HS-27A (cell line): ENCODE data around the gene METTL23.
A peak's percentile ranks its signal among the peaks of the same experiment; 100 is the strongest.
"Not testable (repeated sequence)": the region's sequence is repeated elsewhere in the genome, so short reads cannot be mapped to it uniquely, and the experiment has no call there.

Source experiments
- DNase-seq: peaks from one replicate; pipeline ENCODE4 v3.0.0-alpha.2; 2012; ENCODE audit warnings: low read depth, missing footprints

Gene METTL23

DNA sequence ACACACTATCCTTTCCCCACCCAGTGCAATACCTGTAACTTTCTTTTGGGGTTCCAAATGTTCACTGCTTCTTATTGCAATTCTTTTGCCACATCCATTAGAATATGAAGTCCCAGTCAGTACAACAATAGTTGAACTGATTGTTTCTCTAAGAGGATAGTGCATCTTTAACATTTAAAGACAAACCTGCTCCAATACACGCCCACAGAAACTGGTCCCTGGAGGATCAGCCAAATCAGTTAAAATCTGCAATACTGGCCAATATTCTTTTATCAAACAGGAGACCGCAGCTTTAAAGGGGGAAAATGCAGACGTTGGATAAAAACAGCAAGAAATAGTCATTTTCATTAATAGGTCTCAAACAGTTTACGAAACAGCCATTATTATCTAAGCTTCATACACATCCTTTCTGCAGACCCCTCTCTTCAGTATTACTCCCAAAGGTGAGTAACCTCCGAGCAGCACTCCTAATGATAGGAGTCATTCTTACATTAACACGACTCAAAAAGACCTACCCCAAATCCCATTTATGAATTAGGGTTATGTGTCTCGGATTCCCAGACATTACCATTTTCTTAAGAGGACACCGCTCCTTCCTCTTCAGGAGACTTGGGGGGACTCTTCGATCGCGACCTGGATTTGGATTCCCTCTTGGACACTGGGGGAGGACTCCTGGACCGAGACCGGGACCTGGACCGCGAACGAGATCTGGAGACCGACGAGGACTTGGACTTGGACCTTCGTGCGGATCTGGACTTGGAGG lies 9.1 kb downstream of the METTL23 start:
- DNase-seq, result no peak

DNA sequence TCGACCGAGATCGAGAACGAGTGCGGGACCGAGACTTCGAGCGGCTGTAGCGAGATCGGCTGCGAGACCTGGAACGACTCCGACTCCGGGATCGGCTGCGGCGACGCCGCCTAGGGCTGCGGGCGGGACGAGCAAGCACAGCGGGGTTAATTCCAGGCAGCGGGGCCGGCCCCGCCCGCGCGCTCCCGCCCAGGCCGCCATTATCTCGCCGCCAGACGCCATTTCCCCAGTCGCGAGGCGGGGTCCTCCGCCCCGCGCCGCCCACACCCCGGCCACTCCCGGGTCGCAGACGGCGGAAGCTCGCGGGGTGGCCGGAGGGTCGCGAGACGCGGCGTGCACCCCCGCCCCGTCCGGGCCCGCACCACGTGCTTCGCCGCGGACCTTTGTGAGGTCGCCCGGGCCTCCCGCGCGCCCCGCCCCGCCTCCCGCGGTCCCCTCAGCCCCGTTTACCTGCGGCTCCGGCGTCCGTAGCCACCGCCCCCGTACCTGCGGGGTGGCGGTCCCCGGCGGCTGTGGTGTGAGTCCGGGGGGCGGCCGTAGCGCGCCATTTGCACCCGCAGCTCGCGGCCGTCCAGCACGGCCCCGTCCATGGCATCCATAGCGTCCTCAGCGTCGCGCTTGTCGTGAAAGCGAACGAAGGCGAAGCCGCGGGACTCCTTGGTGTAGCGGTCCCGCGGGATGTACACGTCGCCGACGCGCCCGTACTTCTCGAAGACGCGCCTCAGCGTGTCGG lies 9.9 kb downstream of the METTL23 start:
- no peak for DNase-seq

- peak; percentile 75 for DNase-seq
These were observed 10.5 kb downstream of the METTL23 start, which contains the start of gene SRSF2 for GRCh38 chr17:76737082-76737675. TSS of gene SRSF2 (minus strand) at chr17:76737331. CDS start at chr17:76737160, 171 bp downstream.

DNA sequence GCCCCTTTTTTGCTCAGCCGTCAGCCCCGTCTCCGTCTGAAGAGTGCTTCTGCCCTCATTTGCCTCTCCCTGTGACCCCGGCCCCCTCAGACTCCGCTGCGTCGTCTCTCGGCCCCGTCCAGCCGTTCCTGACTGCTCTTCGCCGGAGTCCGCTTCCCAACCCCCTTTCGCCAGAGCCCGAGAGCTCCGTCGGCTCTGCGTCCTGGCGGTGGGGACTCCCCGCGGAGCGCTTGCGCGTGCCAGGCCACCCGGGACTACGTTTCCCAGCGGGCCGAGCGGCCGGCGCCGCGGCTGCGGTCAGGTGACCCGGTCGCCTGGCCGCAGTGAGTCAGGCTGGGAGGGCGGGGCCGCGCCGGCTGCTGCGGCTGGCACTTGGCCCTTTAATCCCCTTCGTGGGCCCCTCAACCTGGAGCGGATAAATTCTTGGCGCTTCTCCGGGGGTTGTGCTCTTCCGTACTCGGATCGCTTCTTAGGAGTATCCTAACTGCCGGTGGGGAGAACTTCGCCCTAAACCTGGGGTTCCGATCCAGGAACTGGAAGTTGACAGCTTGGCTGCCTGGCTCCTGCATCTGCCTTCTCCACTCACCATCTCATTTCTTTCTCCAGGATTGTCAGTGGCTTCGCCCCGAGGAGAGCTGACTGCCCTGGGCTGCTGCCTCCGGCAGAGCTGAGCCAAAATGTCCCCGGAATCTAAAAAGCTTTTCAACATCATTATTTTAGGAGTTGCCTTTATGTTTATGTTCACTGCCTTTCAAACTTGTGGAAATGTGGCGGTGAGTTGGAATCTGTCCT lies 11.2 kb downstream of the METTL23 start, which contains the start of gene MFSD11:
TSS of gene MFSD11 (plus strand) at position 444 of the 792 bp plus-strand sequence. CDS start at position 678, 234 bp downstream.
- no peak for DNase-seq

DNA sequence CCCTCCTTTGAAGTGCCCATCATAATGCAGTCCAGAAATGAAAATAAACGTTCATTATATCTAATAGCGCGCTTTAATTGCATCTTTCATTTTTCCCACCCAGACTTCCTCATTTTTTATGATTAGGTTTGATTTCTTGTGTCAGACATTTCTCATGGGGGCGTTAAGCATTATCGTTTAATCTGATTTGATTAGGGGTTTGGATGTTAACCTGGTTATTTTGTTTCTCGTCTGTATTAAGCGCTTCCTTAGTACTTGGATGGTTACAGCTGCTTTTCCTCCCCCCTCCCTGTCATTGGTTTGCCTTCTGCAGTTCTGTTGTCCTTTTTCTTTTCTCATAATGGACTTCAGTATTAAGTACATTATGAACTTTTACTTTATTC lies 11.8 kb downstream of the METTL23 start:
- DNase-seq, result no peak

DNA sequence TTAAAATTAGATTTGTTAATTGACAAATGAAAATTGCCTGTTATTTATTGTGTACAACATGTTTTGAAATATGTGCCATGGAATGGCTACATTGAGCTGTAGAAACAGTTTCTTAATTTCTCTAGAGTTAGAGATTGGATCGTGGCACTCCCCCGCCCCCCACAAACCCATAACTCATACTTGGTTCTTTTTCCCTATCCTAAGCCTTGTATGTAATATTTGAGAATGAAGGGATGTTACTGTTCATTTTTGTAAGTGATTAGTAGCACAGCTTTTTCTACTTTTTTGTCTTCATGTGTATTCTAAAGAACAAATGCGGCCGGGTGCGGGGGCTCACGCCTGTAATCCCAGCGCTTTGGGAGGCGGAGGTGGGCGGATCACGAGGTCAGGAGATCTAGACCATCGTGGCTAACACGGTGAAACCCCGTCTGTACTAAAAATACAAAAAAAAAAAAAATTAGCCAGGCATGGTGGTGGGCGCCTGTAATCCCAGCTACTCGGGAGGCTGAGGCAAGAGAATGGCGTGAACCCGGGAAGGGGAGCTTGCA lies 13.0 kb downstream of the METTL23 start:
- DNase-seq, result not testable (repeated sequence)

GRCh38 chr17:76740329-76741118 lies 13.9 kb downstream of the METTL23 start:
- no peak for DNase-seq

GRCh38 chr17:76742958-76743357 lies 16.3 kb downstream of the METTL23 start:
- no peak for DNase-seq

DNA sequence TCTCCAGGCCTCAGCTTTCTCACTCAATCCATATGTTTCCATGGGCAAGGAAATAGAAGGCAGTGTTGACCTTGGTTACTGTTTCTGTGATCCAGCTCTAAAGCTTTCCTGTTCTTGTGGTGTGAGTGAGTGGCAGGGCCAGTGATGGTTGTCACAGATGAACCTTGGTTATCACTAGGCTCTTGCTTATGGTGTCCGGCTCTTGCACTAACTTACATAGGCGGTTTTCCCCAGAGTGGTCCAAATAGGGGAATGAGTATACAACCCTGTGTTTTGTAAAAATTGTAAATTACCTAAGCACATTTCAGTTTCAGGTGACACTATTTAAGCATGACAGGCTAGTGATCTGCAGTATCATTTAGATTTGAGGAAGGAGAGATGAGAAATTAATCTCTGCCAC lies 18.1 kb downstream of the METTL23 start:
- no peak for DNase-seq

DNA sequence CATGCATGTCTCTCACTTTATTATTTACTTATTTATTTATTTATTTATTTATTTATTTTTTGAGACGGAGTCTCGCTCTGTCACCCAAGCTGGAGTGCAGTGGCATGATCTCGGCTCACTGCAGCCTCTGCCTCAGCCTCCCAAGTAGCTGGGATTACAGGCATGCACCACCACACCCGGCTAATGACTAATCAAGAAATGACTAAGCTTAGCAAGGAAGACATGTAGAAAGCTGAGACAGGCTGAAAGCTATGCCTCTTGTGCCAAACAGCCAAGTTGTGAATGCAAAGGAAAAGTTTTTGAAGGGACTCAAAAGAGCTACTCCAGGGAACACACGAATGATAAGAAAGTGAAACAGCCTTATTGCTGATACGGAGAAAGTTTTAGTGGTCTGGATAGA lies 19.1 kb downstream of the METTL23 start:
- DNase-seq, result not testable (repeated sequence)

DNA sequence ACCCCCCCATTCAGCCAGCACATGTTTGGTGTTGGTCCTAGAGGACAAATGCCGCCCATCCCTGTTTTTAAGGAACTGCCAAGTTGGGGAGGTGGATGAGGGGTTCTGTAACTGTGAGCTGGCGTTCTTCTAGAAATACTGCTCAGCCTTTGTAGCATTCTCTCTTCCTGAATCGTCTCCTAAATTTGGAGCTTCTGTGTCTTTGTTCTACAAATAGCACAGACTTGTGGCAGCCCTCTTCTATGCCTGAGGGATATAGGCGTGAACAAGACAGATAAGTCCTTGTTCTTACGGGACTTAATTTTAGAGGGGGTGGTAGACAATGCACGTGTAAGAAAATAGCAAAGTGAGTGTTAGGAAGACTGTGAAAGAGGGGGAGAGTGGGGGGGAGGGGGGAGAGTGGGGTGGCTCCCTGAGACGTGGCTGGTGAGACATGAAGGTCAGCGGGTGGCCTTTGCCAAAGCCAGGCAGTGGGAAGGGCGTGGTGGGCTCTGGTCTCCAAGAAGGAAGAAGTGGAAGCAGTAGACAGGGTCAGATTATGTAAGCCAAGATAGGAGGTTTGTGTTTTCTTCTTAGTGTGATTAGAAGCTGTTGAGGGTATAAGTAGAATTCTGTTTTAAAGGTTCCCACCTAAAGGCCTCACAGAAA lies 21.2 kb downstream of the METTL23 start:
- DNase-seq, result no peak

DNA sequence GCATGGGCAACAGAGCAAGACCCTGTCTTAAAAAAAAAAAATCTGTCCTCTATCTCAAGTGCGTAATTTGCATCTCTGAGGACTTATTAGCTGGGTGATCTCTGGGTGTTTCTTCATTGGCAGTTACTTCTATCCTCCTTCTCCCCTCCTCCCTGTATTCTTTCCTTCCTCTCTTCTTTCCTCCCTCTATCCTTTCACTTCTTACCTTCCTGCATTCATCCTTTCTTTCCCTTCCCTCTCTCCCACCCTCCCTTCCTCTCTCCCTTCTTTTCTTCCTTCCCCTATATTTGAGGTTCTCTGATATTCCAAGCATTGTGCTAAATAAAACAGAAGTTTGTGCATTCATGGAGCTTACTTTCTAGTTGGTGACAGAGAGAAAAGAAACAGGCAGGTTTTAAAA lies 22.0 kb downstream of the METTL23 start:
- no peak for DNase-seq

GRCh38 chr17:76751416-76751993 lies 24.9 kb downstream of the METTL23 start:
- no peak for DNase-seq

DNA sequence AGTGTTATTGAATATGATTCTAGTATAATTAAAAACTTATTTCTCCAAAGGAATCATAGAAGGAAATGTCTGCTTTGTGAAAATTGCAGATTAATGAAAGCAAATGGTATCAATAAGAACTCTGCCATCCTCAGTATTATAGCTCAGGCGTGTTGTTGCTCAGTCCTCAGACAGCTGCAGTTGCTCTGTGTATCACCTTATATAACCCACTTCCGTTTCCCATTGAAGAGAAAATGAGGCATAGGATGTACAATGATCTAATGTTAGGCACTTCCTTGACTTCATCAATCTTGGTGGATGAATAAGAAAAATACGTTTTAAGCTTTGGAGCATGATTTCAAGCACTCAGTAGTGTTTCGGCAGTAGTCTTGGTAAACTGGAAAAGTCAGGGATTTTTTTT lies 25.4 kb downstream of the METTL23 start:
- DNase-seq, result no peak

DNA sequence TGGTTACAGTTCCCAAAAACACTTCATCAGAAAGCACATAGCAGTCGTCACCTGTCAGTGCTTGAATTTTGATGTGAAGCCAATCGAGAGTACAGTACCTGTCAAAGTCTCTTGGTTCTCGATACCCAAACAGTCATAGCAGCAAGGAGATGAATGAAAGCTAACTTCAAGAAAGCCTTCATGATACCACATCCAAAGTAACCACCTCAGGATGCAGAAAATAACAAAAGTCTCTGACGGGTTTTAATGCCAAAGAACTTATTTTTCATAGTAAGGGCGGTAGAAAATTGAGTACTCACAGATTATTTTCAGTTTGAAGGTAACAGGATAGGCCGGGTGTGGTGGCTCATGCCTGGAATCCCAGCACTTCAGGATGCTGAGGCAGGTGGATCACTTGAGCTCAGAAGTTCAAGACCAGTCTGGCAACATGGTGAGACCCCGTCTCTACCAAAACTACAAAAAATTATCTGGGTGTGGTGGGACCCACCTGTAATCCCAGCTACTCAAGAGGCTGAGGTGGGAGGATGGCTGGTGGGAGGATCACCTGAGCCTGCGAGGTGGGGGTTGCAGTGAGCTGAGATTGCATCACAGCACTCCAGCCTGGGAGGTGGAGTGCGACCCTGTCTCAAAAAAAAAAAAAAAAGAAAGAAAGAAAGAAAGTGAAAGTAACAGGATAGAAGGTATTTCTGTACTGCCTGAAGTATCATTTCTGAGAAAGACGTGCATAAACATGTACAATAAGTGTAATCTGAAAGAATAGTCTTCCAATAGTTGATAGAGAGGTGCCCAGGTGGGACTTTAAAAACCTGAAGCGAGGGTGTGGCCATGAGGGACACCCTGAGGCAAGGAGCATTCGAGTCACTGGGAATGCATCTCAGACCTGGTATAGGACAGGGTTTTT lies 26.7 kb downstream of the METTL23 start:
- no peak for DNase-seq

GRCh38 chr17:76755285-76755684 lies 28.6 kb downstream of the METTL23 start:
- no peak for DNase-seq

DNA sequence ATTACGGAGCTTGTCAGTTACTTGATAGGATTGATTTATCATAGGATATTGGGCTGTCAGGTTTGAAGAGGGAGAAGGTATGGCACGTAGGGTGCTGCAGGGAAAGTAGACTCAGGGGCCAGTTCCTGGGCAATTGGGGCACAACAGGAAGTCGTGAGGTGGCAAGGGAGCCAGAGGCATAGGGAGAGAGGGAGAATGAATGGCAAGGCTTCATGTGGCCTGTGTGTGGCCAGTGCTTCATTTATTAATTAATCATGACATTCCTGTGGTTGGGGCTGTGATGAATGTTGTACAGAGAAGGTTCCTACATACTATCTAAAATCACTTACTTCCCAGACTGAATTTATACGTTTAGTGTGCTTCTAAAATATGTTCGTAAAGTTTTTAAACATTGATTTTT lies 30.6 kb downstream of the METTL23 start:
- DNase-seq, result no peak

DNA sequence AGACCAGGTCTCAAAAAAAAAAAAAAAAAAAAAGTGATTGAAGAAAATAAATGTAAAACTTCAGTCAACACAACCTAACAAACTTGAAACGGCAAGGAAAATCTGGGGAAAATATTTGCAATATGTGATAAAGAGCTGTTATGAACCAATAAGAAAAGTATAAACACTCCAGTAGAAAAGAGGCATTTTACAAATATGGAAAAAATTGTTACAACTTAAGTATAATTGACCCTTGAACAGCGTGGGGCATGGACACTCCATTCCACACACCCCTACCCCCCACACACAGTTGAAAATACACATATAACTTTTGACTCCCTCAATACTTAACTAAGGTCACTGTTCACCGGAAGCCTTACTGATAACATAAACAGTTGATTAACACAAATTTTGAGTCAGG lies 31.9 kb downstream of the METTL23 start:
- no peak for DNase-seq
